Mononuclear cell (primary cell): ENCODE results near the gene BRINP2. TPM values are rescaled to one million over a fixed set of nuclear protein-coding genes. Genes with fewer than 3 reads are reported as not detected.
"Not testable (repeated sequence)": the region's sequence is repeated elsewhere in the genome, so short reads cannot be mapped to it uniquely, and the experiment has no call there.

Experiments
- H3K27me3 ChIP-seq: 2 replicates; pipeline ENCODE4 v1.6.0; 2011; ENCODE audit warnings: low read length, control low read depth; ENCODE audit not compliant: insufficient read depth
- H3K4me1 ChIP-seq: 2 replicates; pipeline ENCODE4 v1.5.1; 2011; ENCODE audit warnings: mild to moderate bottlenecking, low read length, control low read depth; ENCODE audit not compliant: insufficient read depth
- H3K4me3 ChIP-seq: 2 replicates; pipeline ENCODE4 v1.5.1; 2011; ENCODE audit warnings: mild to moderate bottlenecking, low read length, moderate library complexity
- H3K9me3 ChIP-seq: 2 replicates; pipeline ENCODE4 v1.5.1; 2011; ENCODE audit warnings: low read depth, mild to moderate bottlenecking, control low read depth, low read length
- total RNA-seq: library from RNA; depleted of rRNA; stranded (reverse); fragments of >200 nt; gene quantifications from one replicate; pipeline ENCODE4 v1.2.3, GENCODE V29; 2012

BRINP2 gene
- total RNA-seq, 1 donor = not detected

GRCh38 chr1:177300431-177300830, 129.7 kb downstream of the BRINP2 start:
- Histone ChIP-seq H3K9me3 (no peaks in the 10 kb centered on the region), H3K4me1 (no peaks in the 10 kb centered on the region), H3K4me3 (no peak overlapping the region), H3K27me3 (no peaks in the 10 kb centered on the region)

GRCh38 chr1:177301425-177302124, 130.8 kb downstream of the BRINP2 start:
- Histone ChIP-seq H3K27me3 (no peaks in the 10 kb centered on the region), H3K9me3 (no peaks in the 10 kb centered on the region), H3K4me1 (no peaks in the 10 kb centered on the region), H3K4me3 (no peak overlapping the region)

- H3K4me3 ChIP-seq = no peak overlapping the region
- no peaks in the 10 kb centered on the region for H3K27me3 ChIP-seq
- no peaks in the 10 kb centered on the region for H3K4me1 ChIP-seq
- H3K9me3 ChIP-seq = no peaks in the 10 kb centered on the region
Measured at GRCh38 chr1:177302357-177303044, 131.7 kb downstream of the BRINP2 start.

- Histone ChIP-seq H3K9me3 (no peaks in the 10 kb centered on the region), H3K4me3 (no peak overlapping the region), H3K4me1 (no peaks in the 10 kb centered on the region), H3K27me3 (no peaks in the 10 kb centered on the region)
Measured at GRCh38 chr1:177305040-177306018, 134.6 kb downstream of the BRINP2 start.

GRCh38 chr1:177306019-177306415, 135.3 kb downstream of the BRINP2 start:
- H3K27me3 ChIP-seq = no peaks in the 10 kb centered on the region
- H3K4me1 ChIP-seq = no peaks in the 10 kb centered on the region
- H3K4me3 ChIP-seq = no peak overlapping the region
- H3K9me3 ChIP-seq = no peaks in the 10 kb centered on the region

- no peak overlapping the region for H3K4me3 ChIP-seq
- H3K9me3 ChIP-seq = no peaks in the 10 kb centered on the region
- no peaks in the 10 kb centered on the region for H3K4me1 ChIP-seq
- no peaks in the 10 kb centered on the region for H3K27me3 ChIP-seq
Measured at GRCh38 chr1:177306981-177307380, 136.2 kb downstream of the BRINP2 start.

- Histone ChIP-seq H3K27me3 (no peaks in the 10 kb centered on the region), H3K4me3 (no peak overlapping the region), H3K9me3 (no peaks in the 10 kb centered on the region), H3K4me1 (no peaks in the 10 kb centered on the region)
Measured at GRCh38 chr1:177307771-177308170, 137.0 kb downstream of the BRINP2 start.

- no peaks in the 10 kb centered on the region for H3K9me3 ChIP-seq
- H3K27me3 ChIP-seq = no peaks in the 10 kb centered on the region
- no peaks in the 10 kb centered on the region for H3K4me1 ChIP-seq
- no peak overlapping the region for H3K4me3 ChIP-seq
Measured at GRCh38 chr1:177309880-177310279, 139.1 kb downstream of the BRINP2 start.

- Histone ChIP-seq H3K27me3 (no peaks in the 10 kb centered on the region), H3K4me3 (no peak overlapping the region), H3K9me3 (no peaks in the 10 kb centered on the region), H3K4me1 (no peaks in the 10 kb centered on the region)
Measured at GRCh38 chr1:177310326-177310725, 139.6 kb downstream of the BRINP2 start.

- Histone ChIP-seq H3K27me3 (no peaks in the 10 kb centered on the region), H3K4me1 (no peaks in the 10 kb centered on the region), H3K9me3 (no peaks in the 10 kb centered on the region), H3K4me3 (no peak overlapping the region)
Measured at GRCh38 chr1:177311111-177311510, 140.4 kb downstream of the BRINP2 start.

- Histone ChIP-seq H3K27me3 (no peaks in the 10 kb centered on the region), H3K9me3 (no peaks in the 10 kb centered on the region), H3K4me1 (no peaks in the 10 kb centered on the region), H3K4me3 (no peak overlapping the region)
Measured at GRCh38 chr1:177311586-177311985, 140.8 kb downstream of the BRINP2 start.

GRCh38 chr1:177315261-177315660, 144.5 kb downstream of the BRINP2 start:
- Histone ChIP-seq H3K4me1 (no peaks in the 10 kb centered on the region), H3K9me3 (no peaks in the 10 kb centered on the region), H3K27me3 (no peaks in the 10 kb centered on the region), H3K4me3 (no peak overlapping the region)

- no peak overlapping the region for H3K4me3 ChIP-seq
- H3K4me1 ChIP-seq = no peaks in the 10 kb centered on the region
- no peaks in the 10 kb centered on the region for H3K9me3 ChIP-seq
- H3K27me3 ChIP-seq = no peaks in the 10 kb centered on the region
Measured at GRCh38 chr1:177315761-177316160, 145.0 kb downstream of the BRINP2 start.

GRCh38 chr1:177321434-177321833, 150.7 kb downstream of the BRINP2 start:
- H3K9me3 ChIP-seq, H3K27me3 ChIP-seq, H3K4me1 ChIP-seq, H3K4me3 ChIP-seq: not testable (repeated sequence)

- no peaks in the 10 kb centered on the region for H3K4me1 ChIP-seq
- no peaks in the 10 kb centered on the region for H3K9me3 ChIP-seq
- H3K27me3 ChIP-seq = no peaks in the 10 kb centered on the region
- H3K4me3 ChIP-seq = no peak overlapping the region
Measured at GRCh38 chr1:177328251-177328650, 157.5 kb downstream of the BRINP2 start.
